IMR-90 (cell line): Measurements from ENCODE around the gene CD300LG. TPM values are rescaled to one million over a fixed set of nuclear protein-coding genes. Genes with fewer than 3 reads are reported as not detected.

Experiments used
- ATAC-seq: fragments of 200-7000 bp; cut with Tn5 transposase; 2 replicates; pipeline ENCODE4 v1.9.1; 2020; ENCODE audit warnings: low read depth, mild to moderate bottlenecking, moderate library complexity
- BruUV-seq: library from RNA; stranded (reverse); fragments of 400-500 nt; replicated peaks from 2 replicates; lab custom pipeline; 2021; lab: Mats Ljungman, UMichigan
- CTCF ChIA-PET: fragments of 300-600 bp; formaldehyde crosslinking; extraction: SDS; loops from one replicate; lab custom pipeline; 2021; ENCODE audit warnings: antibody characterized with exemption; lab: Yijun Ruan, JAX
- POLR2A ChIA-PET: fragments of 300-600 bp; sonication (Branson Sonifier 250); formaldehyde crosslinking; loops from one replicate; lab custom pipeline; 2022; ENCODE audit warnings: antibody characterized with exemption; ENCODE audit not compliant: unreplicated experiment; lab: Charles Lee
- DNase-seq: peaks from one replicate; pipeline ENCODE4 v3.0.0; 2013
- H2AFZ ChIP-seq: replicated peaks from 2 replicates; pipeline ENCODE3; 2013; ENCODE audit warnings: low read length, mild to moderate bottlenecking; ENCODE audit not compliant: poor library complexity
- H2AK5ac ChIP-seq: 2 replicates; pipeline ENCODE4 v1.6.1; 2013; ENCODE audit warnings: low read depth, low read length, inconsistent platforms
- H2AK9ac ChIP-seq: replicated peaks from 2 replicates; pipeline ENCODE3; 2013; ENCODE audit warnings: mild to moderate bottlenecking, low read depth, low read length, moderate library complexity; ENCODE audit not compliant: poor library complexity
- H2BK120ac ChIP-seq: 2 replicates; pipeline ENCODE4 v1.6.1; 2013; ENCODE audit warnings: low read depth, low read length, inconsistent platforms
- H2BK15ac ChIP-seq: 3 replicates; pipeline ENCODE4 v1.6.1; 2013; ENCODE audit warnings: low read depth, low read length, inconsistent platforms
- H2BK20ac ChIP-seq: 2 replicates; pipeline ENCODE4 v1.6.1; 2013; ENCODE audit warnings: low read depth, mild to moderate bottlenecking, inconsistent platforms, low read length, moderate library complexity
- H2BK5ac ChIP-seq: 2 replicates; pipeline ENCODE4 v1.6.1; 2013; ENCODE audit warnings: mild to moderate bottlenecking, low read depth, low read length, inconsistent platforms; ENCODE audit not compliant: poor library complexity, severe bottlenecking
- H3K14ac ChIP-seq: replicated peaks from 2 replicates; pipeline ENCODE4 v1.6.1; 2013; ENCODE audit warnings: low read depth, low read length, inconsistent platforms
- H3K18ac ChIP-seq: 2 replicates; pipeline ENCODE4 v1.6.1; 2013; ENCODE audit warnings: low read depth, low read length, control low read depth
- H3K23ac ChIP-seq: 2 replicates; pipeline ENCODE4 v1.6.1; 2013; ENCODE audit warnings: low read depth, low read length, inconsistent platforms
- H3K27ac ChIP-seq: 2 replicates; pipeline ENCODE4 v1.5.1; 2013; ENCODE audit warnings: mild to moderate bottlenecking, control low read depth, low read length; ENCODE audit not compliant: insufficient read depth
- H3K27me3 ChIP-seq: 2 replicates; pipeline ENCODE4 v1.6.1; 2013; ENCODE audit warnings: low read length; ENCODE audit not compliant: control insufficient read depth, insufficient read depth
- H3K36me3 ChIP-seq: 2 replicates; pipeline ENCODE4 v1.6.1; 2013; ENCODE audit warnings: low read length, mixed read lengths; ENCODE audit not compliant: control insufficient read depth, insufficient read depth
- H3K4ac ChIP-seq: 2 replicates; pipeline ENCODE4 v1.6.1; 2013; ENCODE audit warnings: low read depth, low read length, inconsistent platforms
- H3K4me1 ChIP-seq: 2 replicates; pipeline ENCODE4 v1.6.1; 2013; ENCODE audit warnings: low read length, mixed read lengths; ENCODE audit not compliant: control insufficient read depth, insufficient read depth
- H3K4me2 ChIP-seq: 2 replicates; pipeline ENCODE4 v1.6.1; 2013; ENCODE audit warnings: low read depth, mild to moderate bottlenecking, control low read depth, low read length, moderate library complexity
- H3K4me3 ChIP-seq: 2 replicates; pipeline ENCODE4 v1.5.1; 2013; ENCODE audit warnings: low read depth, mild to moderate bottlenecking, control low read depth, low read length, moderate library complexity; ENCODE audit not compliant: insufficient read depth
- H3K56ac ChIP-seq: 2 replicates; pipeline ENCODE4 v1.6.1; 2013; ENCODE audit warnings: low read length, inconsistent platforms; ENCODE audit not compliant: insufficient read depth; ENCODE audit errors: extremely low read depth
- H3K79me1 ChIP-seq, 2 experiments: 2 replicates each; pipeline ENCODE4 v1.6.1; 2013; ENCODE audit warnings: low read length in 2 of 2, inconsistent platforms in 1 of 2, low read depth in 1 of 2
- H3K9ac ChIP-seq: 2 replicates; pipeline ENCODE4 v1.6.1; 2013; ENCODE audit warnings: low read depth, low read length, control low read depth
- H3K9me1 ChIP-seq: 2 replicates; pipeline ENCODE4 v1.6.1; 2013; ENCODE audit warnings: low read length, inconsistent platforms; ENCODE audit not compliant: insufficient read depth
- H3K9me3 ChIP-seq: 2 replicates; pipeline ENCODE4 v1.6.1; 2013; ENCODE audit warnings: low read length; ENCODE audit not compliant: control insufficient read depth, insufficient read depth
- H4K20me1 ChIP-seq: 2 replicates; pipeline ENCODE4 v1.6.1; 2013; ENCODE audit warnings: low read length, inconsistent platforms; ENCODE audit not compliant: insufficient read depth
- H4K5ac ChIP-seq: 2 replicates; pipeline ENCODE4 v1.6.1; 2013; ENCODE audit warnings: mild to moderate bottlenecking, low read depth, low read length, control low read depth
- H4K8ac ChIP-seq, 2 experiments: 2 replicates each; pipeline ENCODE4 v1.6.1; 2013; ENCODE audit warnings: low read depth in 2 of 2, low read length in 2 of 2, control low read depth in 1 of 2, inconsistent platforms in 1 of 2
- H4K91ac ChIP-seq: 2 replicates; pipeline ENCODE4 v1.6.1; 2013; ENCODE audit warnings: low read depth, low read length, inconsistent platforms; ENCODE audit not compliant: insufficient read depth
- CTCF ChIP-seq: conservative IDR thresholded peaks from 2 replicates; pipeline ENCODE4 v1.5.1; 2012; ENCODE audit warnings: mild to moderate bottlenecking, low read depth, low read length, improper control_type of control experiment
- MAFK ChIP-seq: IDR thresholded peaks from 2 replicates; pipeline ENCODE4 v1.6.1; 2012; ENCODE audit warnings: low read depth, low read length, improper control_type of control experiment
- RCOR1 ChIP-seq: IDR thresholded peaks from 2 replicates; pipeline ENCODE4 v1.6.1; 2012; ENCODE audit warnings: mild to moderate bottlenecking, low read length, improper control_type of control experiment; ENCODE audit not compliant: insufficient replicate concordance
- WGBS, 2 experiments: methylation state at CpG; one replicate each; pipeline versions ENCODE4 v1.1.5 to v1.1.7; 2013; ENCODE audit warnings: missing lambda C conversion rate in 2 of 2; ENCODE audit not compliant: insufficient read length in 1 of 2; ENCODE audit errors: extremely low coverage in 2 of 2; 5-methylcytosine and 5-hydroxymethylcytosine counted together
- dilution Hi-C: fragments of 300-500 bp; cut with HindIII; formaldehyde crosslinking; loops from one replicate; pipeline ENCODE4 v1.14.3; 2018; ENCODE audit warnings: low sequenced_read_pairs; ENCODE audit not compliant: unreplicated experiment
- in situ Hi-C: fragments of 300-500 bp; cut with MboI; formaldehyde crosslinking; loops from 3 replicates; pipeline ENCODE4 v1.14.3; 2019; ENCODE audit warnings: low sequenced_read_pairs, inconsistent platforms, mixed read lengths
- intact Hi-C: fragments of 100-400 bp; cut with micrococcal nuclease; formaldehyde crosslinking; loops from 2 replicates; pipeline ENCODE4 v1.10.0; 2022
- polyA plus RNA-seq, 3 experiments: library from polyadenylated mRNA; depleted of rRNA; stranded (reverse); fragments of >200 nt; gene quantifications; 2 replicates each; pipeline ENCODE4 v1.2.3, GENCODE V29; 2012; ENCODE audit warnings: low replicate concordance in 1 of 3
- total RNA-seq: library from RNA; depleted of rRNA; stranded (reverse); fragments of >200 nt; gene quantifications from 2 replicates; pipeline ENCODE4 v1.2.3, GENCODE V29; 2012

Gene CD300LG
- total and polyA plus RNA-seq, 2 of the 4 experiments (the other 2 are of a cell fraction): not detected

GRCh38 chr17:43840814-43841213 lies 6.2 kb upstream of the CD300LG start:
- no peak overlapping the region for H2AK5ac ChIP-seq
- 0 out of 2 replicates have a peak, but pooled peaks cover 3% of the 10 kb centered on the region for H3K9me1 ChIP-seq
- no peak overlapping the region for H3K27ac ChIP-seq
- no peak overlapping the region for H4K8ac ChIP-seq
- H3K36me3 ChIP-seq: no peaks in the 10 kb centered on the region
- H3K9me3 ChIP-seq: no peaks in the 10 kb centered on the region
- H2AFZ ChIP-seq: no peak overlapping the region
- POLR2A ChIA-PET: interaction anchor here (0.6 kb wide), 1 partner anchor 380 kb away, joined by 4 read pairs; no protein-coding TSS in a partner anchor
- in situ Hi-C loops (no loop called here), dilution Hi-C loops (no loop called here), intact Hi-C loops (no loop called here)
- no peak overlapping the region for H4K5ac ChIP-seq
- no TSS peak for BruUV-seq
- no peaks in the 10 kb centered on the region for H4K20me1 ChIP-seq
- 13% methylated on average over 1 of the region's 4 CpGs; no CpG with 5 or more reads in 1 of the 2 experiments for WGBS, 2 experiments
- CTCF ChIA-PET: interaction anchor here (1.1 kb wide), 2 partner anchors 9 to 22 kb away, joined by 3 to 5 read pairs; no protein-coding TSS in a partner anchor
- no peak overlapping the region for H4K91ac ChIP-seq
- peaks cover 9% of the 10 kb centered on the region for H3K27me3 ChIP-seq
- ATAC-seq (peak; percentile 51; the same call in 1 of the 2 replicates), DNase-seq (peak; percentile 16)
- no peak overlapping the region for H3K14ac ChIP-seq
- no peaks in the 10 kb centered on the region for H3K4me1 ChIP-seq
- H3K23ac ChIP-seq: no peak overlapping the region
- H2AK9ac ChIP-seq: no peak overlapping the region
- H3K79me1 ChIP-seq: no peaks in the 10 kb centered on the region
- H2BK15ac ChIP-seq: no peak overlapping the region
- no peak overlapping the region for H3K9ac ChIP-seq
- H3K4ac ChIP-seq: no peak overlapping the region
- no peak overlapping the region for H3K56ac ChIP-seq
- TF ChIP-seq CTCF (peak; percentile 24; the same call in 1 of the 2 replicates), RCOR1 (no peak), MAFK (no peak)
- H3K4me2 ChIP-seq: no peak overlapping the region
- H3K4me3 ChIP-seq: no peak overlapping the region
- H2BK120ac ChIP-seq: no peak overlapping the region
- no peak overlapping the region for H3K18ac ChIP-seq
- no peak overlapping the region for H2BK5ac ChIP-seq
- no peak overlapping the region for H2BK20ac ChIP-seq
